Measurements from ENCODE around the gene CATSPER1.

CATSPER1 gene

DNA sequence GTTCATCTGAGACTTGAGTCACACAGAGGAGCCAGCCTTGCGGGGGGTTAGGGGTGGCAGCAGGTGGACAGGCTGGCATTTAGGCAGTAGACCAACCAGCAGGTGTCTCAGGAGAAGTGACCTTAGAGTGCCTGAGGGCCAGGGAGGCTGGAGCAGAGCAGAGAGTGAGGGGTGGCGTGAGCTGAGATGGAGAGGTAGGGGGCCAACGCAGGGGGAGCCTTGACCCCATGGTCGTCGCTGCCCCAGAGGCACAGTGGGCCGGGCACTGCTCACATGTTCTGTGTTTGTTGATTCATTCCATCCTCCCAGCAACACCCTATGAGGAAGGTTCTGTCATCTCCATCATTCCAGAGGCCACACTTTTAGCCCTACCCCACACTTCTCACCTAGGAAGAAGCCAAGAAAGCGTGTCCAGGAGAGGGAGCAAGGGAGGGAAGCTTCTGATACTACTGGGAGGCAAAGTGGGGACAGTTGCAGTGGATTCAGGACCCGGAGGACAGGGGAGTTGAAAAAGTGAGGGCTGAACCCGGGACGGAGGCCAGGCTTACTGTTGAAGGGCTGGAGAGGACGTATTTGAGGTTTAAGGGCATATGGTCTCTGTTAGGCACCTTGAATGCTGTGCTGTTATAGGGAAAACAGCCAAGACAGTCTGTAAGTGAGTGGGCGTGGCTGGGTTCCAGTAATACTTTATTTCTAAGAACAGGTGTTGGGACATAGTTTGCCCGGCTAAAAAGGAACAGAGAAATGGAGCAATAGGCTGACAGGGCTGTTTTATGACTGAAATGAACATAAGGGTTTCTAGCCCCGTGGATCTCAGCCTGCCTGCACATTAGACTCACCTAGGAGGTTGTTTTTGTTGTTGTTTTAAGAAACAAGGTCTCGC is 57.4 kb downstream of the CATSPER1 start:
- no peak overlapping the region for H3K4me3 ChIP-seq (ENCODE audit: low read length)
- no peak for TF ChIP-seq ZNF274 (IDR thresholded peaks at IDR 0.05; ENCODE audit: low read depth, low read length)

DNA sequence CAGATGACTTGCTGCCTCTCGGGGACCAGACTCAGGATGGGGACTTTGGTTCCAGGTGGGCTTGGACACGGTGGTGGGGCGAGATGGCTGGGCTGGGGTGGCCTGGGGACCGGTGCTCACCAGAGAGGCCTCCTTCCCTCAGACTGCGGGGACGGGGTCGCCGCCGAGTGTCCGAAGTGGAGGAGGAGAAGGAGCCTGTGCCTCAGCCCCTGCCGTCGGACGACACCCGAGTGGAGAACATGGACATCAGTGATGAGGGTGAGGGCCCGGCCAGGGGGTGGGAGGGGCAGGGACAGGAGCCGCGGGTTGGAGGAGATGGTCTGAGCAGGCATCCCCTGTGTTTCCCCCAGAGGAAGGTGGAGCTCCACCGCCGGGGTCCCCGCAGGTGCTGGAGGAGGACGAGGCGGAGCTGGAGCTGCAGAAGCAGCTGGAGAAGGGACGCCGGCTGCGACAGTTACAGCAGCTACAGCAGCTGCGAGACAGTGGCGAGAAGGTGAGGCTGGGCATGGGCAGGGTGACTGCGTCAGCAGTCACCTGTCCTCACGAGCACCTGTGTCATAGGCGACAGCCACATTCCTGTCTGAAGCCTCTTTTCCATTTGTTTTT is 58.8 kb downstream of the CATSPER1 start:
- H3K4me3 ChIP-seq (ENCODE audit: low read length): no peak overlapping the region
- TF ChIP-seq ZNF274 (IDR thresholded peaks at IDR 0.05; ENCODE audit: low read depth, low read length): no peak
